Activated T-cell treated with anti-CD3 and anti-CD28 coated beads, Interleukin-2, amount 50 U/mL, for 4 hours (primary cell): Measurements from ENCODE around the gene MED27. TPM values are rescaled to one million over a fixed set of nuclear protein-coding genes. Genes with fewer than 3 reads are reported as not detected.
"Not testable (repeated sequence)": the region's sequence is repeated elsewhere in the genome, so short reads cannot be mapped to it uniquely, and the experiment has no call there.

ENCODE experiments used
- ATAC-seq, 2 donors: fragments of 200-7000 bp; cut with Tn5 transposase; one replicate each; pipeline ENCODE4 v1.10.0; 2021
- DNase-seq: peaks from one replicate; pipeline ENCODE4 v3.0.0-alpha.2; 2020
- H3K27me3 Mint-ChIP-seq: one replicate; pipeline ENCODE4 v1.8.0; 2021; ENCODE audit warnings: low read depth, mixed read lengths
- H3K36me3 Mint-ChIP-seq: one replicate; pipeline ENCODE4 v1.8.0; 2022; ENCODE audit warnings: mixed read lengths; ENCODE audit not compliant: insufficient read depth
- H3K4me1 Mint-ChIP-seq: one replicate; pipeline ENCODE4 v1.8.0; 2021; ENCODE audit warnings: low read depth, mixed read lengths
- H3K4me3 Mint-ChIP-seq: one replicate; pipeline ENCODE4 v1.8.0; 2021; ENCODE audit warnings: mild to moderate bottlenecking, moderate library complexity, mixed read lengths
- H3K9me3 Mint-ChIP-seq: one replicate; pipeline ENCODE4 v1.8.0; 2021; ENCODE audit warnings: mixed read lengths
- total RNA-seq, 3 donors: library from RNA; stranded (reverse); gene quantifications; one replicate each; pipeline ENCODE4 v1.2.1, GENCODE V29; 2021

MED27 gene
- total RNA-seq, 3 donors from 2014 or later = 43.6 to 47.8 (median 46.1) TPM

DNA sequence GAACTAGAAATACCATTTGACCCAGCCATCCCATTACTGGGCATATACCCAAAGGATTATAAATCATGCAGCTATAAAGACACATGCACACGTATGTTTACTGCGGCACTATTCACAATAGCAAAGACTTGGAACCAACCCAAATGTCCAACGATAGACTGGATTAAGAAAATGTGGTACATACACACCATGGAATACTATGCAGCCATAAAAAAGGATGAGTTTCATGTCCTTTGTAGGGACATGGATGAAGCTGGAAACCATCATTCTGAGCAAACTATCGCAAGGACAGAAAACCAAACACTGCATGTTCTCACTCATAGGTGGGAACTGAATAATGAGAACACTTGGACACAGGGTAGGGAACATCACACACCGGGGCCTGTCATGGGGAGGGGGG lies 158.0 kb downstream of the MED27 start:
- H3K36me3 Mint-ChIP-seq = peaks cover 12% of the 10 kb centered on the region
- H3K4me1 Mint-ChIP-seq, H3K9me3 Mint-ChIP-seq, H3K27me3 Mint-ChIP-seq, DNase-seq, H3K4me3 Mint-ChIP-seq, ATAC-seq: not testable (repeated sequence)

GRCh38 chr9:131919216-131919615 lies 160.5 kb downstream of the MED27 start:
- no peaks in the 10 kb centered on the region for H3K27me3 Mint-ChIP-seq
- no peak for DNase-seq
- no peak overlapping the region for H3K4me3 Mint-ChIP-seq
- peaks cover 15% of the 10 kb centered on the region for H3K36me3 Mint-ChIP-seq
- no peak for ATAC-seq
- H3K9me3 Mint-ChIP-seq = no peaks in the 10 kb centered on the region
- peaks cover 2% of the 10 kb centered on the region for H3K4me1 Mint-ChIP-seq

GRCh38 chr9:131918481-131918880 lies 161.2 kb downstream of the MED27 start:
- DNase-seq = no peak
- H3K36me3 Mint-ChIP-seq = peaks cover 13% of the 10 kb centered on the region
- H3K27me3 Mint-ChIP-seq = no peaks in the 10 kb centered on the region
- no peak for ATAC-seq
- H3K4me3 Mint-ChIP-seq = no peak overlapping the region
- no peaks in the 10 kb centered on the region for H3K9me3 Mint-ChIP-seq
- H3K4me1 Mint-ChIP-seq = peaks cover under 1% of the 10 kb centered on the region

GRCh38 chr9:131917009-131917408 lies 162.7 kb downstream of the MED27 start:
- ATAC-seq = no peak
- DNase-seq = no peak
- Mint-ChIP-seq H3K4me3 (no peak overlapping the region), H3K36me3 (peaks cover 9% of the 10 kb centered on the region), H3K4me1 (no peaks in the 10 kb centered on the region), H3K9me3 (no peaks in the 10 kb centered on the region), H3K27me3 (no peaks in the 10 kb centered on the region)

GRCh38 chr9:131915181-131915580 lies 164.5 kb downstream of the MED27 start:
- H3K36me3 Mint-ChIP-seq = peaks cover 6% of the 10 kb centered on the region
- no peaks in the 10 kb centered on the region for H3K27me3 Mint-ChIP-seq
- DNase-seq (no peak), ATAC-seq (no peak)
- no peaks in the 10 kb centered on the region for H3K9me3 Mint-ChIP-seq
- no peak overlapping the region for H3K4me3 Mint-ChIP-seq
- H3K4me1 Mint-ChIP-seq = no peaks in the 10 kb centered on the region

GRCh38 chr9:131912671-131913070 lies 167.0 kb downstream of the MED27 start:
- Mint-ChIP-seq H3K4me1 (no peaks in the 10 kb centered on the region), H3K36me3 (peaks cover 6% of the 10 kb centered on the region), H3K27me3 (no peaks in the 10 kb centered on the region), H3K9me3 (no peaks in the 10 kb centered on the region), H3K4me3 (no peak overlapping the region)
- DNase-seq (no peak), ATAC-seq (no peak)

GRCh38 chr9:131912069-131912468 lies 167.6 kb downstream of the MED27 start:
- no peak overlapping the region for H3K4me3 Mint-ChIP-seq
- no peak for DNase-seq
- no peaks in the 10 kb centered on the region for H3K9me3 Mint-ChIP-seq
- ATAC-seq = no peak
- peaks cover 6% of the 10 kb centered on the region for H3K36me3 Mint-ChIP-seq
- H3K4me1 Mint-ChIP-seq = no peaks in the 10 kb centered on the region
- H3K27me3 Mint-ChIP-seq = no peaks in the 10 kb centered on the region

DNA sequence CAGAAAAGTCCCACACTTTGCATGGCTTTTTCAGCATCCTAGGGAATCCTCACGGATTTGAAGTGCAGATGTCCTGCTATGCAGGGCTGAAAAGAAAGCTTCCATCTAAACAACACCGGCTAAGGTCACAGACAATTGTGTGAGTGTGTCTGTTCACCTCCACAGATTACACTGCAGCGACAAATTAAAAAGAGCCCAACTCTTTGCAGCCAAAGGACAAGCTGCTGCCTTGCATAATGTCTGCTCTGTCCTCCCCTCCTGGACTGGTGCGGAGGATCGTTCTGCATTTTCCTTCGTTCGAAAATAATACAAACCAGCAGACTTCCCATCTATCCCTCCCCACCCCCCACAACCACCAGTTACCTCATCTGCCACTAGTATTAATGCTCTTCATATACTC lies 169.1 kb downstream of the MED27 start:
- Mint-ChIP-seq H3K4me3 (no peak overlapping the region), H3K9me3 (no peaks in the 10 kb centered on the region), H3K27me3 (no peaks in the 10 kb centered on the region), H3K36me3 (peaks cover 12% of the 10 kb centered on the region), H3K4me1 (no peaks in the 10 kb centered on the region)
- ATAC-seq = no peak
- no peak for DNase-seq

DNA sequence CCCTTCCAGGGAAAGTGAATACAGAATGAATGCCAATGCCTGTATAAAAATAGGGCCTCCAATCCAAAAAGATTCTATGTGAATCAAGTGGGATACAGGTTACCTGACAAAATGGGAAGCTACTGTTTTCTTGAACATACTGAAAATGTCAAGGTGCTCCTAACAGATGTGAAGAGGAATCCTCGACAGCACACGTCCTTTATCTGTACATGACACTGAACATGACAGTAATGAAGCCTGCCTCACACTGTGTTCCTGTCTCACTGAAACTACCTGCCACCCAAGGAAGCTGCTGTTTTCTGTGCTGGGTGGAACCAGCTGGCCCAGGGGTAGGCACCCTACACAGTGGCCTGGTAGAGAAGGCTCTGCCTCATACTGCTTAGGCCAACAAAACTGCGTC lies 174.5 kb downstream of the MED27 start:
- ATAC-seq = no peak
- Mint-ChIP-seq H3K4me1 (no peaks in the 10 kb centered on the region), H3K27me3 (no peaks in the 10 kb centered on the region), H3K9me3 (no peaks in the 10 kb centered on the region), H3K4me3 (no peak overlapping the region), H3K36me3 (peaks cover 16% of the 10 kb centered on the region)
- DNase-seq = no peak

GRCh38 chr9:131899296-131900228 lies 180.1 kb downstream of the MED27 start:
- Mint-ChIP-seq H3K4me3 (no peak overlapping the region), H3K9me3 (no peaks in the 10 kb centered on the region), H3K27me3 (no peaks in the 10 kb centered on the region), H3K36me3 (peaks cover 20% of the 10 kb centered on the region), H3K4me1 (no peaks in the 10 kb centered on the region)
- DNase-seq (no peak), ATAC-seq (no peak)

DNA sequence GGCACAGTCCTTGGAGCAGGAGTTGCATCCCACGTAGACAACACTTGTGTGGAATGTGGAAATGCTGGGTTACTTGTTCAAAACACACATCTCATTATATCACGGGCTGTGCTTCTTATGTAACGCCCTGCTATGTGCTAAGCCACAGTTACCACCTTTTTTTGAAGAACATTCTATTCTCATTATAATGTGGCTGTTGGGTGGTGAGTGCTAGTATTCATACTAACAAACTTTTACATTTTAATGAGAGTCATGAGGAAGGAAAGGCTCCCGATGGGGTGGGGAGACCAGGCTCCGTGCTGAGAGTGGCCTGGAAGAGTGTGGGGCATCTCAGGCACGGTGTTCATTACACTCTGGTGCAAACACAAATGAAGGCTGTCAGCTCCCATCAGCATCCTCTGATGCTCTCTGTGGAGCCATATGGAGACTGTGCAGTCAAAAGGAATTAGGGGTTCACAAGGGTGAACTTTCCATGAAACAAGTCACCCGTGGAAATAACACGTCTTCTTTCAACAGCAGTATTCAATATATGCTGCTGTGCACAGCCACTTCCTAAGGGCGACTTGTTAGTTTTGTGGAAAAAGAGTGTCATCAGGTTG lies 186.7 kb downstream of the MED27 start:
- no peak for ATAC-seq
- peaks cover 40% of the 10 kb centered on the region for H3K36me3 Mint-ChIP-seq
- H3K4me3 Mint-ChIP-seq = no peak overlapping the region
- no peaks in the 10 kb centered on the region for H3K27me3 Mint-ChIP-seq
- H3K9me3 Mint-ChIP-seq = no peaks in the 10 kb centered on the region
- DNase-seq = no peak
- H3K4me1 Mint-ChIP-seq = no peaks in the 10 kb centered on the region

GRCh38 chr9:131892162-131892707 lies 187.4 kb downstream of the MED27 start:
- H3K36me3 Mint-ChIP-seq = peaks cover 41% of the 10 kb centered on the region
- H3K9me3 Mint-ChIP-seq = no peaks in the 10 kb centered on the region
- no peaks in the 10 kb centered on the region for H3K27me3 Mint-ChIP-seq
- H3K4me1 Mint-ChIP-seq = no peaks in the 10 kb centered on the region
- H3K4me3 Mint-ChIP-seq = no peak overlapping the region
- no peak for DNase-seq
- no peak for ATAC-seq

- Mint-ChIP-seq H3K4me3 (no peak overlapping the region), H3K27me3 (no peaks in the 10 kb centered on the region), H3K36me3 (peaks cover 40% of the 10 kb centered on the region), H3K4me1 (no peaks in the 10 kb centered on the region), H3K9me3 (no peaks in the 10 kb centered on the region)
- DNase-seq = no peak
- ATAC-seq = no peak
Measured at GRCh38 chr9:131891598-131891997, 188.1 kb downstream of the MED27 start.

DNA sequence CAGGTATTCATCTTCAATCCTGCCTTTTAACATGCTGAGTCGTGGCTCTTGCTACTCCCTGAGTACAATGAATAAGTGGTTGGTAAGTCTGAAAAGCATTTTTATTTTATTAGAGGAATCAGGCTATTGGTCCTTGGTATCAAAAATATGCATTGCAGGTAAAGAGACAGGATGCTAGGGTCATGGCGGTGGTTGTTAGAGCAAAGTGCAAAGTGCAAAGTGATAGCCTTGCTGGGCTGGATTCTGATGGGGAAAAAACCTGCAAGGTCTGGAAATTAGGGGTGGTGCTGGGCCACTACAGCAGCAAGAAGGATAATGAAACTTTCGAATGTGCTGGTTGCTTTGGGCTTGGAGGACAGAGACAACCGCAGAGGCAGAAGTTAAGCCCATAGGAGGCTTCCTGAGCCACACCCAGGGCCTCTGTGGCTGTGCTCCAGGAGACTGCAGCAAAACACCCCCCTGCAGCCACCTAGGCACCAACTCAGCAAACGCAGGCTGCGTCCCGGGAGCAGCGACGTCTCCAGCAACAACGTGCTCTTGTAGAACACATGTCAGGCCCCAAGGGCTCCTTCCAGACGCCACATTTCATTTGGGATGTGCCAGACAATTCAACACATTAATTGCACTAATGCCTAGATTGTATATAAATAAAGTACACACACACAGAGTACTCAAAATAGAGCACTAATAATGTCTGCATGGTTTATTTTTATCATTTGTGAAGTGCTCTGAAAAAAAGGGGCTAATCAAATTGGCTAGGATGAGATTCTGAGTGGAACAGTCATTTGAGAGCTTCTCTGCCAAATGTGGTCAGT lies 190.0 kb downstream of the MED27 start:
- ATAC-seq (no peak), DNase-seq (no peak)
- Mint-ChIP-seq H3K4me3 (no peak overlapping the region), H3K27me3 (no peaks in the 10 kb centered on the region), H3K4me1 (no peaks in the 10 kb centered on the region), H3K36me3 (peaks cover 40% of the 10 kb centered on the region), H3K9me3 (no peaks in the 10 kb centered on the region)
